Hepatocyte (in vitro differentiated cells): ENCODE results near the gene PHACTR1. TPM values are rescaled to one million over a fixed set of nuclear protein-coding genes. Genes with fewer than 3 reads are reported as not detected.

Experiments
- DNase-seq: peaks from one replicate; pipeline ENCODE4 v3.0.0-alpha.2; 2016; ENCODE audit warnings: low spot score
- H2AFZ ChIP-seq: fragments of 200-600 bp; sonication (generic); 2 replicates; pipeline ENCODE4 v1.6.0; 2016; ENCODE audit warnings: antibody characterized with exemption, mild to moderate bottlenecking
- H3K27ac ChIP-seq: fragments of 200-600 bp; sonication (generic); 2 replicates; pipeline ENCODE4 v1.5.1; 2016; ENCODE audit warnings: mild to moderate bottlenecking
- H3K27me3 ChIP-seq: fragments of 200-600 bp; sonication (generic); 2 replicates; pipeline ENCODE4 v1.6.1; 2016
- H3K36me3 ChIP-seq: fragments of 200-600 bp; sonication (generic); replicated peaks from 2 replicates; pipeline ENCODE4 v1.5.1; 2016; ENCODE audit warnings: low read depth; ENCODE audit not compliant: insufficient read depth
- H3K4me1 ChIP-seq: fragments of 200-600 bp; sonication (generic); 2 replicates; pipeline ENCODE4 v1.5.1; 2016; ENCODE audit warnings: mild to moderate bottlenecking, moderate library complexity; ENCODE audit not compliant: insufficient read depth
- H3K4me2 ChIP-seq: fragments of 200-600 bp; sonication (generic); 2 replicates; pipeline ENCODE4 v1.6.0; 2016
- H3K4me3 ChIP-seq: fragments of 200-600 bp; sonication (generic); 2 replicates; pipeline ENCODE4 v1.5.1; 2016; ENCODE audit warnings: mild to moderate bottlenecking
- H3K79me2 ChIP-seq: fragments of 200-600 bp; sonication (generic); 2 replicates; pipeline ENCODE4 v1.6.0; 2017; ENCODE audit warnings: mild to moderate bottlenecking
- H3K9me2 ChIP-seq: fragments of 200-600 bp; sonication (generic); replicated peaks from 2 replicates; pipeline ENCODE4 v1.6.0; 2017; ENCODE audit warnings: mild to moderate bottlenecking; ENCODE audit not compliant: insufficient read depth
- H3K9me3 ChIP-seq: fragments of 200-600 bp; sonication (generic); 2 replicates; pipeline ENCODE4 v1.5.1; 2016; ENCODE audit warnings: low read depth, mild to moderate bottlenecking
- H4K20me1 ChIP-seq: fragments of 200-600 bp; sonication (generic); 2 replicates; pipeline ENCODE4 v1.6.0; 2016; ENCODE audit warnings: mild to moderate bottlenecking; ENCODE audit not compliant: insufficient read depth, poor library complexity, severe bottlenecking
- CTCF ChIP-seq: fragments of 200-600 bp; sonication (generic); IDR thresholded peaks from 2 replicates; pipeline ENCODE4 v1.5.1; 2016; ENCODE audit warnings: antibody characterized with exemption, mild to moderate bottlenecking; ENCODE audit not compliant: poor library complexity
- EZH2 ChIP-seq: fragments of 200-600 bp; sonication (generic); IDR thresholded peaks from 2 replicates; pipeline ENCODE4 v1.6.1; 2016; ENCODE audit warnings: antibody characterized with exemption, mild to moderate bottlenecking, borderline replicate concordance
- EZH2phosphoT487 ChIP-seq: fragments of 200-600 bp; sonication (generic); IDR thresholded peaks from one replicate; pipeline ENCODE4 v1.6.1; 2018; ENCODE audit warnings: antibody characterized with exemption, mild to moderate bottlenecking, low read depth, moderate library complexity; ENCODE audit not compliant: unreplicated experiment, severe bottlenecking
- WGBS: methylation state at CpG from one replicate; pipeline ENCODE4 v1.1.6; 2016; ENCODE audit warnings: low lambda C conversion rate; ENCODE audit errors: missing lambda C conversion rate; 5-methylcytosine and 5-hydroxymethylcytosine counted together
- polyA plus RNA-seq: library from polyadenylated mRNA; unstranded; fragments of >200 nt; fragmentation: Nextera tagmentation; extraction: Ambion mirVana; gene quantifications from 2 replicates; pipeline ENCODE4 v1.2.1, GENCODE V29; 2016
- total RNA-seq: library from RNA; depleted of rRNA; stranded (reverse); fragments of >200 nt; gene quantifications from 2 replicates; pipeline ENCODE4 v1.2.3, GENCODE V29; 2014

Gene PHACTR1
- total and polyA plus RNA-seq, 2 experiments from 2014 or later: 3.0 to 4.3 TPM

GRCh38 chr6:13009031-13009430 is 292.5 kb downstream of the PHACTR1 start:
- TF ChIP-seq EZH2: no peak
- no peak for TF ChIP-seq CTCF
- no peak for TF ChIP-seq EZH2phosphoT487
- Histone ChIP-seq H3K9me2 (no peaks in the 10 kb centered on the region), H3K9me3 (no peaks in the 10 kb centered on the region), H2AFZ (no peak overlapping the region), H3K27ac (no peak overlapping the region), H3K4me2 (no peak overlapping the region), H4K20me1 (no peaks in the 10 kb centered on the region), H3K27me3 (peaks cover 42% of the 10 kb centered on the region), H3K4me3 (no peak overlapping the region), H3K36me3 (no peaks in the 10 kb centered on the region), H3K4me1 (peaks cover 7% of the 10 kb centered on the region), H3K79me2 (no peaks in the 10 kb centered on the region)
- WGBS: 77% methylated on average over 3 of the region's 3 CpGs
- no peak for DNase-seq

- Histone ChIP-seq H3K27me3 (peaks cover 46% of the 10 kb centered on the region), H3K79me2 (no peaks in the 10 kb centered on the region), H3K9me2 (no peaks in the 10 kb centered on the region), H3K27ac (no peak overlapping the region), H2AFZ (no peak overlapping the region), H3K9me3 (no peaks in the 10 kb centered on the region), H4K20me1 (no peaks in the 10 kb centered on the region), H3K4me2 (no peak overlapping the region), H3K4me1 (peaks cover 11% of the 10 kb centered on the region), H3K4me3 (no peak overlapping the region), H3K36me3 (no peaks in the 10 kb centered on the region)
- no peak for DNase-seq
- TF ChIP-seq EZH2: no peak
- no peak for TF ChIP-seq CTCF
- TF ChIP-seq EZH2phosphoT487: no peak
- WGBS: 97% methylated on average over 2 of the region's 2 CpGs
Measured at GRCh38 chr6:13009461-13009860, 292.9 kb downstream of the PHACTR1 start.

DNA sequence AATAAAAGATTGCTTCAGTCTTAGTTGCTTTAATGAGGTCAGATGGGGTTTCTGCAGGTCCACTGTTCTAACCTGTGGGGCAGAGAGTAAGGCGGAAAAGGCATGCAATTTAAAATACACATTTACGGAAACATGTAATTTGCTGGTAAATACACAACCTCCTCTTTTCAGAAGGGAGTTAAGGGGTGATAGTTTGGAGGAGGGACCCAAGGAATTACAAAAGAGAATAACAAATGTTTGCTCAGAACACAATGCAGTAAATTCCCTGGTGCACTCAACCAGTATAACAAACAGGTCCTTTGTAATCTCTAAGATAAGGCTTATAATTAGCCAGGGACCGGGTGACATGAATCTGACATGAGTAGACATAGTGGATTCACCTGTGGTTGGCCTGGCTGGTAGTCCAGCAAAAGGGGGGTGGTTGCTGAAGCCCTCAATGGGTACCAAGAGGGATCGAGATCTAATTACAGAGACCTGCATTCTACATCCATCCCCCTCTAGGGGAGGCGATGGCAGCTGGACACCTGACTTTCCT is 295.1 kb downstream of the PHACTR1 start:
- no peaks in the 10 kb centered on the region for H3K79me2 ChIP-seq
- 53% methylated on average over 5 of the region's 5 CpGs for WGBS
- H3K9me2 ChIP-seq: no peaks in the 10 kb centered on the region
- H3K4me2 ChIP-seq: no peak overlapping the region
- no peak for DNase-seq
- H3K36me3 ChIP-seq: no peaks in the 10 kb centered on the region
- no peaks in the 10 kb centered on the region for H3K9me3 ChIP-seq
- peaks cover 62% of the 10 kb centered on the region for H3K27me3 ChIP-seq
- H4K20me1 ChIP-seq: no peaks in the 10 kb centered on the region
- H2AFZ ChIP-seq: no peak overlapping the region
- TF ChIP-seq CTCF (no peak), EZH2 (no peak), EZH2phosphoT487 (no peak)
- H3K27ac ChIP-seq: no peak overlapping the region
- H3K4me1 ChIP-seq: peaks cover 16% of the 10 kb centered on the region
- no peak overlapping the region for H3K4me3 ChIP-seq

GRCh38 chr6:13012296-13012695 is 295.7 kb downstream of the PHACTR1 start:
- Histone ChIP-seq H2AFZ (no peak overlapping the region), H4K20me1 (no peaks in the 10 kb centered on the region), H3K9me3 (no peaks in the 10 kb centered on the region), H3K36me3 (no peaks in the 10 kb centered on the region), H3K27me3 (peaks cover 63% of the 10 kb centered on the region), H3K4me1 (peaks cover 16% of the 10 kb centered on the region), H3K4me2 (no peak overlapping the region), H3K27ac (no peak overlapping the region), H3K4me3 (no peak overlapping the region), H3K79me2 (no peaks in the 10 kb centered on the region), H3K9me2 (no peaks in the 10 kb centered on the region)
- no peak for DNase-seq
- 75% methylated on average over 1 of the region's 1 CpG for WGBS
- no peak for TF ChIP-seq CTCF
- no peak for TF ChIP-seq EZH2
- no peak for TF ChIP-seq EZH2phosphoT487
